ENCODE data around the gene CHN2. TPM values are rescaled to one million over a fixed set of nuclear protein-coding genes. Genes with fewer than 3 reads are reported as not detected.

The CHN2 gene
- total RNA-seq, 1 experiment from 2014 or later, result 0.15 TPM

DNA sequence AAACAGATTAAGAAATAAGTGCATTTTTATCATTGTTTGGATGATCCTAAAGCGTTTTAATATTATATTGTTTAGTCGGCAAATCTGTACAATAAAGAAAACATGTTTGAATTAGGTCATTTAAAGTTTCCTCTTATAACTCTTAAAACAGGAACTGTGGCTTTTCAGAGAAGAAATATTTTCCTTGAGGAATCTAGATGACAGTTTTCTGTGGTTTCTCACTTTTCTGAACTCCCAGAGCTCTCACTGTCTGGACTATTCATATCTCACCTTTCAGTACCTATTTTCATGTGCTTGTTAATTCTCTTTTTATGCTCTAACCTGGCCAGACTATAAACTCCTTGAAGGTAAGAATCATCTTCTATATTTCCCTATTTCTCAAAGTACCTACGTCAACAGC lies 135.1 kb downstream of the CHN2 start:
- TF ChIP-seq REST (IDR thresholded peaks at IDR 0.05; ENCODE audit: insufficient read depth in 1 of 2, low read depth in 2 of 2, low read length in 1 of 2) (no peak), SIN3A (IDR thresholded peaks at IDR 0.05; ENCODE audit: borderline replicate concordance, insufficient read depth, low read depth, low read length) (no peak), POLR2AphosphoS5 (IDR thresholded peaks at IDR 0.05; ENCODE audit: low read depth, low read length) (no peak), TCF7L2 (IDR thresholded peaks at IDR 0.05; ENCODE audit: low read depth, low read length) (no peak)
- TF ChIP-seq, protein P1, sequence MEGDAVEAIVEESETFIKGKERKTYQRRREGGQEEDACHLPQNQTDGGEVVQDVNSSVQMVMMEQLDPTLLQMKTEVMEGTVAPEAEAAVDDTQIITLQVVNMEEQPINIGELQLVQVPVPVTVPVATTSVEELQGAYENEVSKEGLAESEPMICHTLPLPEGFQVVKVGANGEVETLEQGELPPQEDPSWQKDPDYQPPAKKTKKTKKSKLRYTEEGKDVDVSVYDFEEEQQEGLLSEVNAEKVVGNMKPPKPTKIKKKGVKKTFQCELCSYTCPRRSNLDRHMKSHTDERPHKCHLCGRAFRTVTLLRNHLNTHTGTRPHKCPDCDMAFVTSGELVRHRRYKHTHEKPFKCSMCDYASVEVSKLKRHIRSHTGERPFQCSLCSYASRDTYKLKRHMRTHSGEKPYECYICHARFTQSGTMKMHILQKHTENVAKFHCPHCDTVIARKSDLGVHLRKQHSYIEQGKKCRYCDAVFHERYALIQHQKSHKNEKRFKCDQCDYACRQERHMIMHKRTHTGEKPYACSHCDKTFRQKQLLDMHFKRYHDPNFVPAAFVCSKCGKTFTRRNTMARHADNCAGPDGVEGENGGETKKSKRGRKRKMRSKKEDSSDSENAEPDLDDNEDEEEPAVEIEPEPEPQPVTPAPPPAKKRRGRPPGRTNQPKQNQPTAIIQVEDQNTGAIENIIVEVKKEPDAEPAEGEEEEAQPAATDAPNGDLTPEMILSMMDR (IDR thresholded peaks at IDR 0.05), result no peak
- in situ Hi-C loops (cut with HindIII; ENCODE audit: low pct_unique_long_range_greater_than_20kb, low sequenced_read_pairs), result no loop called here
- Histone ChIP-seq H3K27ac (ENCODE audit: low read length) (no peak overlapping the region), H3K27me3 (ENCODE audit: control insufficient read depth, insufficient read depth, low read length) (peaks cover 34% of the 10 kb centered on the region), H3K4me1 (ENCODE audit: control insufficient read depth, insufficient read depth, low read length) (no peaks in the 10 kb centered on the region), H3K36me3 (ENCODE audit: control insufficient read depth, insufficient read depth, low read length) (no peaks in the 10 kb centered on the region), H3K4me3 (ENCODE audit: low read depth in 2 of 2, low read length in 2 of 2) (no peak overlapping the region), H3K9me3 (ENCODE audit: control insufficient read depth, insufficient read depth, low read depth, low read length) (no peaks in the 10 kb centered on the region)
- DNase-seq (ENCODE audit: low read depth, low spot score) (no peak), ATAC-seq (no peak)
- intact Hi-C loops (cut with micrococcal nuclease; ENCODE audit: unreplicated experiment), result no loop called here
- no TSS peak for BruUV-seq (replicated peaks)
- POLR2A ChIA-PET, result no interaction called here
- CTCF ChIA-PET, result no interaction called here

DNA sequence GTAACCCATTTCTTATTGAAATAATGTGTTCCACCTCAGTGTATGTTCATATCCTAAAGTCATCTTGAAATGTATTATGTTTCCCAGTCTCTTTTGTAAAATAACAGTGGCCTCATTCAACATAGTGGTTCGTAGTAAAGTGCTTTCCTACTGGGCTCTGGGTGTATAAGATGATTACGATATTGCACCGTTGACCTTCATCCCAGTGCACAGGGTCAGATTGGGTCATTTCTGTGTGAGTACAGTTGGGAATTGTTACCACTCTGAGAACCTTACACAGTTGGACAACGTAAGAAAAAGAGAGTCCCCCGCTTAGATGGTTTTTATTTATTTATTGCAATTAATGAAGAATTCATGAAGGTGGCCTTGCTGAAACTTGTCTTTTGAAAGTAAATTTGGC lies 135.6 kb downstream of the CHN2 start:
- POLR2A ChIA-PET, result no interaction called here
- Histone ChIP-seq H3K27me3 (ENCODE audit: control insufficient read depth, insufficient read depth, low read length) (peaks cover 30% of the 10 kb centered on the region), H3K4me1 (ENCODE audit: control insufficient read depth, insufficient read depth, low read length) (no peaks in the 10 kb centered on the region), H3K4me3 (ENCODE audit: low read depth in 2 of 2, low read length in 2 of 2) (no peak overlapping the region), H3K27ac (ENCODE audit: low read length) (no peak overlapping the region), H3K9me3 (ENCODE audit: control insufficient read depth, insufficient read depth, low read depth, low read length) (no peaks in the 10 kb centered on the region), H3K36me3 (ENCODE audit: control insufficient read depth, insufficient read depth, low read length) (no peaks in the 10 kb centered on the region)
- no peak for DNase-seq (ENCODE audit: low read depth, low spot score)
- CTCF ChIA-PET, result no interaction called here
- BruUV-seq (replicated peaks), result no TSS peak
- intact Hi-C loops (cut with micrococcal nuclease; ENCODE audit: unreplicated experiment) (no loop called here), in situ Hi-C loops (cut with HindIII; ENCODE audit: low pct_unique_long_range_greater_than_20kb, low sequenced_read_pairs) (no loop called here)
- no peak for ATAC-seq
- no peak for TF ChIP-seq REST (IDR thresholded peaks at IDR 0.05; ENCODE audit: insufficient read depth in 1 of 2, low read depth in 2 of 2, low read length in 1 of 2)
- no peak for TF ChIP-seq SIN3A (IDR thresholded peaks at IDR 0.05; ENCODE audit: borderline replicate concordance, insufficient read depth, low read depth, low read length)
- no peak for TF ChIP-seq POLR2AphosphoS5 (IDR thresholded peaks at IDR 0.05; ENCODE audit: low read depth, low read length)
- TF ChIP-seq, protein P1 (IDR thresholded peaks at IDR 0.05), result no peak
- no peak for TF ChIP-seq TCF7L2 (IDR thresholded peaks at IDR 0.05; ENCODE audit: low read depth, low read length)

Measured in Panc1 (cell line).